ENCODE measurements around the gene GRM5. TPM values are rescaled to one million over a fixed set of nuclear protein-coding genes. Genes with fewer than 3 reads are reported as not detected.
"Not testable (repeated sequence)": the region's sequence is repeated elsewhere in the genome, so short reads cannot be mapped to it uniquely, and the experiment has no call there.

The GRM5 gene
- total RNA-seq, 8 experiments from 2014 or later: 0.05 to 12.6 (median 4.0) TPM; not detected in 2

GRCh38 chr11:88849773-88850172 is 216.0 kb downstream of the GRM5 start:
- H3K27ac ChIP-seq; H3K4me1 ChIP-seq (replicated peaks in 1 of 2); ATAC-seq (replicated peaks in 6 of 8); H3K4me3 ChIP-seq; in situ Hi-C loops (cut with MboI; ENCODE audit: low pct_unique_long_range_greater_than_20kb in 2 of 9, low sequenced_read_pairs in 9 of 9, unreplicated experiment in 9 of 9): not testable (repeated sequence)
- WGBS, 10 experiments: 100% methylated on average over 1 to 2 of the region's 6 CpGs; no CpG with 5 or more reads in 8 of the 10 experiments

- ATAC-seq (replicated peaks in 6 of 8): no peak
- in situ Hi-C loops (cut with MboI; ENCODE audit: low pct_unique_long_range_greater_than_20kb in 2 of 9, low sequenced_read_pairs in 9 of 9, unreplicated experiment in 9 of 9): no loop called here
- H3K4me1 ChIP-seq (replicated peaks in 1 of 2): no peaks in the 10 kb centered on the region
- no peak overlapping the region for H3K4me3 ChIP-seq
- WGBS, 10 experiments: 0 to 100% (median 77%) methylated on average over 1 of the region's 1 CpG; no CpG with 5 or more reads in 1 of the 10 experiments
- H3K27ac ChIP-seq: no peak overlapping the region
Observed at GRCh38 chr11:88849368-88849767, 216.4 kb downstream of the GRM5 start.

DNA sequence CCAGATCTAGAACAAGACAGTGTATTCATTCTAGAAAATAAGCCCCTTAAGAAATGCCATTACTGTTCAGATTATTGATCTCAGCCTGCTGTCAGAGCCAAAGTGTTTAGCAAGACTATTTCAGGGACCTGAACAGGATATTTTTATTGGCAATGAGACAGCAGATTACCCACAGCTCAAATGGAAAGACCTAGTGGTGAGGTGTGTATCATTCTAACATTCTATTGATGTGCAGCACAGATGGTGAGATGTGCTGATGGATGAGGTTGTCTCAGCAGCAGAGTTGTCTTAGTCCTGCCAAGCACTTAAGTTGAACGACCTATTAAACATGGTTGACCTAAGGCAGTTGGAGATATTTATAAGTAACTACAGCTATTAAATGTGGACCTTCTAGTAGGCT is 219.5 kb downstream of the GRM5 start:
- peak in 2 of 8 experiments; percentile 64 to 74 for ATAC-seq (replicated peaks in 6 of 8)
- H3K4me1 ChIP-seq (replicated peaks in 1 of 2); H3K4me3 ChIP-seq; in situ Hi-C loops (cut with MboI; ENCODE audit: low pct_unique_long_range_greater_than_20kb in 2 of 9, low sequenced_read_pairs in 9 of 9, unreplicated experiment in 9 of 9); H3K27ac ChIP-seq: not testable (repeated sequence)
- no CpG with 5 or more reads among the region's 1 CpG for WGBS, 10 experiments

DNA sequence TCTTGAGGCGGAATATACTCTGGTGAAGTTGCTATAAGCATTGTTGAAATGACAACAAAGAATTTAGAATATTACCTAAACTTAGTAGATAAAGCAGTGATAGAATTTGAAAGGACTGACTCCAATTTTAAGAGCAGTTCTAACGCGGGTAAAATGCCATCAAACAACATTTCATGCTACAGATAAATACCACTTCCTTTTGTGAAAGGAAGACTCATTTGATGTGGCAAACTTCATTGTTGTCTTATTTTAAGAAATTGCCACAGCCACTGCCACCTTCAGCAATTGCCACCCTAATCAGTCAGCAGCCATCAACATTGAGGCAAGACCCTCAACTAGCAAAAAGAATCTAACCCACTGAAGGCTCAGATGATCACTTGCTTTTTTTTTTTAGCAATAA is 220.8 kb downstream of the GRM5 start:
- H3K4me3 ChIP-seq; H3K27ac ChIP-seq; ATAC-seq (replicated peaks in 6 of 8); H3K4me1 ChIP-seq (replicated peaks in 1 of 2); in situ Hi-C loops (cut with MboI; ENCODE audit: low pct_unique_long_range_greater_than_20kb in 2 of 9, low sequenced_read_pairs in 9 of 9, unreplicated experiment in 9 of 9): not testable (repeated sequence)
- 40 to 100% (median 93%) methylated on average over 1 to 3 of the region's 3 CpGs for WGBS, 10 experiments

GRCh38 chr11:88843766-88844426 is 221.9 kb downstream of the GRM5 start:
- H3K4me3 ChIP-seq; H3K27ac ChIP-seq; H3K4me1 ChIP-seq (replicated peaks in 1 of 2); ATAC-seq (replicated peaks in 6 of 8); in situ Hi-C loops (cut with MboI; ENCODE audit: low pct_unique_long_range_greater_than_20kb in 2 of 9, low sequenced_read_pairs in 9 of 9, unreplicated experiment in 9 of 9): not testable (repeated sequence)
- 0 to 100% (median 60%) methylated on average over 1 of the region's 1 CpG; no CpG with 5 or more reads in 3 of the 10 experiments for WGBS, 10 experiments

DNA sequence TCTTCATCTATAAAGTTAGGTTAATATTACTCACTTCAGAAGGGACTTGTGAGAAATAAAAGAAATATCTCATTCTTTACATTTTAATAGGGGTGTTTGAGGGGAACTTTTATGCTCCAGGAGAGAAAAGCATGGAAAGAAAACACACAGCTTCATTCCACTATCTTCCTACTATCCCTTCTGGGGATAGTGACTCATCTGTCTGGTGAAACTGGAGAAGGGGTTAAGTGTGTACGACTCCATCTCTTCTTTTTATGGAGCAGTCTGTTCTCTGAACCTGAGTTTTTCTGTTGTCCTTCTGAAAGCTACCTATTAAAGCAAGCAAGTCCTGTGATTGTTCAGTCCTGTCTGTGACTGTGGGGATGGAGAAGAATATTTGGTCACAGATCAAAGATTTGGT is 227.6 kb downstream of the GRM5 start:
- WGBS, 10 experiments: 80 to 100% (median 80%) methylated on average over 1 of the region's 1 CpG; no CpG with 5 or more reads in 7 of the 10 experiments
- ATAC-seq (replicated peaks in 6 of 8); H3K4me3 ChIP-seq; in situ Hi-C loops (cut with MboI; ENCODE audit: low pct_unique_long_range_greater_than_20kb in 2 of 9, low sequenced_read_pairs in 9 of 9, unreplicated experiment in 9 of 9); H3K27ac ChIP-seq; H3K4me1 ChIP-seq (replicated peaks in 1 of 2): not testable (repeated sequence)

- in situ Hi-C loops (cut with MboI; ENCODE audit: low pct_unique_long_range_greater_than_20kb in 2 of 9, low sequenced_read_pairs in 9 of 9, unreplicated experiment in 9 of 9); H3K4me1 ChIP-seq (replicated peaks in 1 of 2); H3K4me3 ChIP-seq; ATAC-seq (replicated peaks in 6 of 8); H3K27ac ChIP-seq: not testable (repeated sequence)
- 0 to 100% (median 67%) methylated on average over 1 to 2 of the region's 2 CpGs; no CpG with 5 or more reads in 2 of the 10 experiments for WGBS, 10 experiments
Observed at GRCh38 chr11:88835709-88836108, 230.1 kb downstream of the GRM5 start.

GRCh38 chr11:88831303-88831890 is 234.4 kb downstream of the GRM5 start:
- Histone ChIP-seq H3K27ac (no peak overlapping the region), H3K4me1 (replicated peaks in 1 of 2) (peaks cover 8 to 13% of the 10 kb centered on the region in 2 donors), H3K4me3 (no peak overlapping the region)
- no peak for ATAC-seq (replicated peaks in 6 of 8)
- WGBS, 10 experiments: 20 to 86% (median 60%) methylated on average over 1 to 2 of the region's 3 CpGs; no CpG with 5 or more reads in 5 of the 10 experiments
- in situ Hi-C loops (cut with MboI; ENCODE audit: low pct_unique_long_range_greater_than_20kb in 2 of 9, low sequenced_read_pairs in 9 of 9, unreplicated experiment in 9 of 9): no loop called here

GRCh38 chr11:88827018-88827676 is 238.6 kb downstream of the GRM5 start:
- in situ Hi-C loops (cut with MboI; ENCODE audit: low pct_unique_long_range_greater_than_20kb in 2 of 9, low sequenced_read_pairs in 9 of 9, unreplicated experiment in 9 of 9): no loop called here
- Histone ChIP-seq H3K4me1 (replicated peaks in 1 of 2) (peaks cover 8 to 14% of the 10 kb centered on the region in 2 donors), H3K4me3 (no peak overlapping the region), H3K27ac (peak overlapping the region in 1 of 2 donors; percentile 32)
- WGBS, 10 experiments: 0 to 80% (median 52%) methylated on average over 2 to 3 of the region's 3 CpGs; no CpG with 5 or more reads in 1 of the 10 experiments
- peak in 5 of 8 experiments; percentile 78 to 96 (median 83) for ATAC-seq (replicated peaks in 6 of 8)

GRCh38 chr11:88819616-88820015 is 246.2 kb downstream of the GRM5 start:
- H3K27ac ChIP-seq: no peak overlapping the region
- no peaks in the 10 kb centered on the region for H3K4me1 ChIP-seq (replicated peaks in 1 of 2)
- no peak for ATAC-seq (replicated peaks in 6 of 8)
- WGBS, 10 experiments: 17 to 96% (median 83%) methylated on average over 1 to 3 of the region's 3 CpGs; no CpG with 5 or more reads in 1 of the 10 experiments
- in situ Hi-C loops (cut with MboI; ENCODE audit: low pct_unique_long_range_greater_than_20kb in 2 of 9, low sequenced_read_pairs in 9 of 9, unreplicated experiment in 9 of 9): no loop called here
- H3K4me3 ChIP-seq: no peak overlapping the region

DNA sequence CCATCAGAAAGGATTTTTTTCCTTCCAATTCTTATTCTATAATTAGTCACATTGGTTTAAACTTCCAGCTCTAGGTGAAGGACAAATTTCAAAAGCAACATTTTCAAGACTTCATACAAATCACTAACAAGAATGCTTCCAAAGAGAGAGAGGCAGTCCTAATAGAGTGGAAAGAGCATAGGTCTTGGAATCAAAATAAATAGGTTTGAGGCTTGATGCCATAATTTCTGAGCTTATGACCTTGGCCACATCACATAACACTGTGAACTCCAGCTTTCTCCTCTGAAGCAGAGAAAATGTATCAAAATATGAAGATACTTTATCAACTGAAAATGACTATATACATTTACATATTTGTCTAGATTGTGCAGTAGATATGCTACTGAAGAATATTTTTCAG is 246.8 kb downstream of the GRM5 start:
- Histone ChIP-seq H3K4me1 (replicated peaks in 1 of 2) (no peaks in the 10 kb centered on the region), H3K4me3 (no peak overlapping the region), H3K27ac (no peak overlapping the region)
- in situ Hi-C loops (cut with MboI; ENCODE audit: low pct_unique_long_range_greater_than_20kb in 2 of 9, low sequenced_read_pairs in 9 of 9, unreplicated experiment in 9 of 9): no loop called here
- no peak for ATAC-seq (replicated peaks in 6 of 8)

GRCh38 chr11:88815505-88815904 is 250.3 kb downstream of the GRM5 start:
- ATAC-seq (replicated peaks in 6 of 8): no peak
- 0 to 100% (median 38%) methylated on average over 1 to 2 of the region's 3 CpGs; no CpG with 5 or more reads in 6 of the 10 experiments for WGBS, 10 experiments
- in situ Hi-C loops (cut with MboI; ENCODE audit: low pct_unique_long_range_greater_than_20kb in 2 of 9, low sequenced_read_pairs in 9 of 9, unreplicated experiment in 9 of 9): no loop called here
- Histone ChIP-seq H3K4me3 (no peak overlapping the region), H3K27ac (no peak overlapping the region), H3K4me1 (replicated peaks in 1 of 2) (no peaks in the 10 kb centered on the region)

GRCh38 chr11:88814076-88814475 is 251.7 kb downstream of the GRM5 start:
- no peak overlapping the region for H3K27ac ChIP-seq
- no peak overlapping the region for H3K4me3 ChIP-seq
- H3K4me1 ChIP-seq (replicated peaks in 1 of 2): peaks cover under 1 to 3% of the 10 kb centered on the region in 2 donors
- WGBS, 10 experiments: 0% methylated on average over 1 of the region's 1 CpG; no CpG with 5 or more reads in 5 of the 10 experiments
- in situ Hi-C loops (cut with MboI; ENCODE audit: low pct_unique_long_range_greater_than_20kb in 2 of 9, low sequenced_read_pairs in 9 of 9, unreplicated experiment in 9 of 9): no loop called here
- ATAC-seq (replicated peaks in 6 of 8): no peak
